Measurements from ENCODE around the gene ZC3H11A.
"Not testable (repeated sequence)": the region's sequence is repeated elsewhere in the genome, so short reads cannot be mapped to it uniquely, and the experiment has no call there.

The ZC3H11A gene

GRCh38 chr1:203818399-203818798, 23.0 kb downstream of the ZC3H11A start:
- Histone ChIP-seq H3K4me3 (ENCODE audit: low read depth, low read length) (no peak overlapping the region), H3K79me2 (peaks cover 14% of the 10 kb centered on the region), H3K27ac (no peak overlapping the region), H3K4me2 (ENCODE audit: low read length) (no peak overlapping the region), H3K36me3 (ENCODE audit: control insufficient read depth, insufficient read depth, low read length) (no peaks in the 10 kb centered on the region), H3K9me3 (ENCODE audit: control insufficient read depth, low read length) (no peaks in the 10 kb centered on the region), H2AFZ (no peak overlapping the region), H3K9ac (no peak overlapping the region), H3K27me3 (ENCODE audit: control insufficient read depth, insufficient read depth, low read length) (no peaks in the 10 kb centered on the region), H3K4me1 (no peaks in the 10 kb centered on the region)
- no peak for TF ChIP-seq CTCF (IDR thresholded peaks at IDR 0.05)

- Histone ChIP-seq H2AFZ (no peak overlapping the region), H3K4me3 (ENCODE audit: low read depth, low read length) (no peak overlapping the region), H3K4me2 (ENCODE audit: low read length) (no peak overlapping the region), H3K4me1 (no peaks in the 10 kb centered on the region), H3K27me3 (ENCODE audit: control insufficient read depth, insufficient read depth, low read length) (no peaks in the 10 kb centered on the region), H3K9ac (no peak overlapping the region), H3K27ac (no peak overlapping the region), H3K36me3 (ENCODE audit: control insufficient read depth, insufficient read depth, low read length) (no peaks in the 10 kb centered on the region), H3K79me2 (peaks cover 13% of the 10 kb centered on the region), H3K9me3 (ENCODE audit: control insufficient read depth, low read length) (no peaks in the 10 kb centered on the region)
- TF ChIP-seq CTCF (IDR thresholded peaks at IDR 0.05): no peak
Measured at GRCh38 chr1:203823306-203823705, 27.9 kb downstream of the ZC3H11A start.

- peaks cover 7% of the 10 kb centered on the region for H3K79me2 ChIP-seq
- H3K27ac ChIP-seq: no peak overlapping the region
- H3K36me3 ChIP-seq (ENCODE audit: control insufficient read depth, insufficient read depth, low read length): no peaks in the 10 kb centered on the region
- H3K4me1 ChIP-seq: no peaks in the 10 kb centered on the region
- TF ChIP-seq CTCF (IDR thresholded peaks at IDR 0.05): no peak
- H2AFZ ChIP-seq: no peak overlapping the region
- H3K4me3 ChIP-seq (ENCODE audit: low read depth, low read length): no peak overlapping the region
- H3K27me3 ChIP-seq (ENCODE audit: control insufficient read depth, insufficient read depth, low read length): no peaks in the 10 kb centered on the region
- H3K9ac ChIP-seq: no peak overlapping the region
- no peaks in the 10 kb centered on the region for H3K9me3 ChIP-seq (ENCODE audit: control insufficient read depth, low read length)
- no peak overlapping the region for H3K4me2 ChIP-seq (ENCODE audit: low read length)
Measured at GRCh38 chr1:203826175-203826574, 30.8 kb downstream of the ZC3H11A start.

- H3K9ac ChIP-seq: no peak overlapping the region
- no peaks in the 10 kb centered on the region for H3K27me3 ChIP-seq (ENCODE audit: control insufficient read depth, insufficient read depth, low read length)
- no peak overlapping the region for H3K27ac ChIP-seq
- no peaks in the 10 kb centered on the region for H3K4me1 ChIP-seq
- no peaks in the 10 kb centered on the region for H3K9me3 ChIP-seq (ENCODE audit: control insufficient read depth, low read length)
- no peaks in the 10 kb centered on the region for H3K36me3 ChIP-seq (ENCODE audit: control insufficient read depth, insufficient read depth, low read length)
- H3K4me3 ChIP-seq (ENCODE audit: low read depth, low read length): no peak overlapping the region
- peaks cover 2% of the 10 kb centered on the region for H3K79me2 ChIP-seq
- no peak overlapping the region for H2AFZ ChIP-seq
- no peak overlapping the region for H3K4me2 ChIP-seq (ENCODE audit: low read length)
- no peak for TF ChIP-seq CTCF (IDR thresholded peaks at IDR 0.05)
Measured at GRCh38 chr1:203828002-203828401, 32.6 kb downstream of the ZC3H11A start.

GRCh38 chr1:203828503-203828902, 33.1 kb downstream of the ZC3H11A start:
- Histone ChIP-seq H3K9me3 (ENCODE audit: control insufficient read depth, low read length) (no peaks in the 10 kb centered on the region), H3K4me2 (ENCODE audit: low read length) (no peak overlapping the region), H3K9ac (no peak overlapping the region), H3K27ac (no peak overlapping the region), H3K4me1 (no peaks in the 10 kb centered on the region), H2AFZ (no peak overlapping the region), H3K27me3 (ENCODE audit: control insufficient read depth, insufficient read depth, low read length) (no peaks in the 10 kb centered on the region), H3K79me2 (peaks cover 2% of the 10 kb centered on the region), H3K36me3 (ENCODE audit: control insufficient read depth, insufficient read depth, low read length) (no peaks in the 10 kb centered on the region), H3K4me3 (ENCODE audit: low read depth, low read length) (no peak overlapping the region)
- no peak for TF ChIP-seq CTCF (IDR thresholded peaks at IDR 0.05)

GRCh38 chr1:203829247-203829646, 33.8 kb downstream of the ZC3H11A start:
- H3K27ac ChIP-seq; H3K9me3 ChIP-seq (ENCODE audit: control insufficient read depth, low read length); H3K9ac ChIP-seq; H3K27me3 ChIP-seq (ENCODE audit: control insufficient read depth, insufficient read depth, low read length); H3K4me3 ChIP-seq (ENCODE audit: low read depth, low read length); H2AFZ ChIP-seq; H3K4me2 ChIP-seq (ENCODE audit: low read length); H3K79me2 ChIP-seq; H3K36me3 ChIP-seq (ENCODE audit: control insufficient read depth, insufficient read depth, low read length); H3K4me1 ChIP-seq: not testable (repeated sequence)

All from parathyroid adenoma (tissue), 2 donors.